KG1 (cell line): ENCODE measurements around the gene NCAM1.

Experiments
- DNase-seq: peaks from one replicate; lab custom pipeline; 2025; lab: John Stamatoyannopoulos, UW

Gene NCAM1

GRCh38 chr11:113133071-113133470, 171.9 kb downstream of the NCAM1 start:
- DNase-seq = no peak

- no peak for DNase-seq
Observed at GRCh38 chr11:113134626-113135025, 173.4 kb downstream of the NCAM1 start.

- DNase-seq = no peak
Observed at GRCh38 chr11:113137713-113138529, 176.7 kb downstream of the NCAM1 start.

GRCh38 chr11:113138731-113139130, 177.5 kb downstream of the NCAM1 start:
- DNase-seq = no peak

- no peak for DNase-seq
Observed at GRCh38 chr11:113141010-113141409, 179.8 kb downstream of the NCAM1 start.

GRCh38 chr11:113142508-113142907, 181.3 kb downstream of the NCAM1 start:
- DNase-seq = no peak

- no peak for DNase-seq
Observed at GRCh38 chr11:113147249-113147648, 186.0 kb downstream of the NCAM1 start.

- no peak for DNase-seq
Observed at GRCh38 chr11:113148076-113148475, 186.9 kb downstream of the NCAM1 start.

- DNase-seq = no peak
Observed at GRCh38 chr11:113148652-113149051, 187.4 kb downstream of the NCAM1 start.

- DNase-seq = no peak
Observed at GRCh38 chr11:113151521-113151920, 190.3 kb downstream of the NCAM1 start.

GRCh38 chr11:113152500-113152899, 191.3 kb downstream of the NCAM1 start:
- DNase-seq = no peak

- no peak for DNase-seq
Observed at GRCh38 chr11:113153847-113154246, 192.6 kb downstream of the NCAM1 start.

- DNase-seq = no peak
Observed at GRCh38 chr11:113159988-113160807, 199.0 kb downstream of the NCAM1 start.

GRCh38 chr11:113160808-113161124, 199.5 kb downstream of the NCAM1 start:
- no peak for DNase-seq

- DNase-seq = no peak
Observed at GRCh38 chr11:113161711-113162591, 200.7 kb downstream of the NCAM1 start.

- no peak for DNase-seq
Observed at GRCh38 chr11:113162592-113162962, 201.4 kb downstream of the NCAM1 start.

GRCh38 chr11:113163291-113164030, 202.2 kb downstream of the NCAM1 start:
- DNase-seq = no peak

GRCh38 chr11:113166280-113166679, 205.1 kb downstream of the NCAM1 start:
- no peak for DNase-seq

GRCh38 chr11:113167599-113167998, 206.4 kb downstream of the NCAM1 start:
- DNase-seq = no peak

GRCh38 chr11:113168354-113169342, 207.4 kb downstream of the NCAM1 start:
- DNase-seq = no peak
